Erythroblast (primary cell): ENCODE data around the gene PARS2.

ENCODE experiments used
- GATA1 ChIP-seq: IDR thresholded peaks from 2 replicates; pipeline ENCODE4 v1.6.1; 2011; ENCODE audit warnings: low read depth, mild to moderate bottlenecking, control low read depth, low read length, moderate library complexity
- POLR2A ChIP-seq: IDR thresholded peaks from 2 replicates; pipeline ENCODE4 v1.6.1; 2011; ENCODE audit warnings: mild to moderate bottlenecking, low read length

GRCh38 chr1:54798206-54798605 is 33.9 kb upstream of the PARS2 start:
- TF ChIP-seq POLR2A = no peak
- no peak for TF ChIP-seq GATA1
